Measurements from ENCODE around the gene PPP1R13L. TPM values are rescaled to one million over a fixed set of nuclear protein-coding genes. Genes with fewer than 3 reads are reported as not detected.

The PPP1R13L gene
- total and polyA plus RNA-seq, 2 of the 8 experiments (the other 6 are each of a cell fraction or from before 2014, with no cell fraction given) = 9.1 to 15.3 TPM

DNA sequence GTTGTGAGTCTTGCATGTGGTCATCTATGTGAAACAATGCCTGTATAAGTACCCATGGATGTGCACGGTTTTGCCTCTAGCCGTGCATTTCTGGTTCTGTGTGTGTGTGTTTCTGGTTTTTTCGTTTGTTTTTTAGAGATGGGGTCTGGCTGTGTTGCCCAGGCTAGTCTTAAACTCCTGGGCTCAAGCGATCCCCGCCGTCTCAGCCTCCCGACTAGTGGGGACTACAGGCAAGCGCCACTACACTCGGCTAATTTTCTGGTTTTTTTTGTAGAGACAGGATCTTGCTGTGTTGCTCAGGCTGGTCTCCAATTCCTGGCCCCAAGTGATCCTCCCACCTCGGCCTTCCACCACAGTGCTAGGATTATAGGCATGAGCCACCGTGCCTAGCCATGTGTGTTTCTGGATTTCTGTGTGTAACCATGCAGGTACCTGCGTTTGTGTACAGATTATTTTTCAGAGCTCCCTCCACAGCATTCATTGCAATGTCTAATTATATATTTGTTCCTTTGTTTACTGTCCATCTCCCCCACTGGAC, 47.0 kb upstream of the PPP1R13L start:
- Histone ChIP-seq H2AK5ac (ENCODE audit: low read depth, low read length) (peak overlapping the region; percentile 87; the same call in 1 of the 2 replicates), H3K23me2 (ENCODE audit: low read depth, low read length) (peaks cover 13% of the 10 kb centered on the region), H3K14ac (ENCODE audit: insufficient read length) (no peak overlapping the region), H2BK5ac (ENCODE audit: low read depth, low read length) (no peak overlapping the region), H3K56ac (replicated peaks; ENCODE audit: insufficient read length, low read depth, low read length) (no peak overlapping the region), H2AFZ (ENCODE audit: low read length) (no peak overlapping the region), H3K9me3 (ENCODE audit: insufficient read depth in 2 of 2, low read depth in 1 of 2, low read length in 1 of 2) (no peaks in the 10 kb centered on the region), H3K4me2 (ENCODE audit: insufficient read depth in 1 of 2, low read depth in 2 of 2, low read length in 2 of 2) (peak overlapping the region in 1 of 2 experiments; percentile 70; a peak in 1 of 4 replicates), H3K79me1 (ENCODE audit: low read depth, low read length) (no peaks in the 10 kb centered on the region), H3K79me2 (ENCODE audit: control insufficient read depth in 1 of 2, insufficient read depth in 2 of 2, low read length in 2 of 2) (no peaks in the 10 kb centered on the region), H3K23ac (ENCODE audit: insufficient read length) (no peak overlapping the region), H3K27me3 (replicated peaks in 1 of 4; ENCODE audit: control insufficient read depth in 3 of 4, extremely low read depth in 1 of 4, insufficient read depth in 3 of 4, low read length in 3 of 4) (peaks cover 0 to 19% (median 14%) of the 10 kb centered on the region in 4 experiments; a peak in 6 of 7 replicates), H4K20me1 (replicated peaks in 1 of 2; ENCODE audit: control insufficient read depth in 1 of 2, insufficient read depth in 2 of 2, low read length in 2 of 2) (no peaks in the 10 kb centered on the region), H2BK15ac (ENCODE audit: low read length) (no peak overlapping the region), H4K8ac (ENCODE audit: extremely low read depth, insufficient read depth, low read length) (no peak overlapping the region), H2BK120ac (replicated peaks; ENCODE audit: low read depth, low read length) (no peak overlapping the region), H4K5ac (ENCODE audit: insufficient read length, low read depth, low read length) (no peak overlapping the region), H2BK20ac (ENCODE audit: low read length) (no peak overlapping the region), H3K9ac (replicated peaks in 1 of 4; ENCODE audit: extremely low read depth in 1 of 4, low read depth in 3 of 4, low read length in 3 of 4) (no peak overlapping the region), H3K36me3 (ENCODE audit: control insufficient read depth in 2 of 4, insufficient read depth in 4 of 4, low read length in 3 of 4) (no peaks in the 10 kb centered on the region), H2BK12ac (ENCODE audit: low read depth, low read length) (peak overlapping the region; percentile 80; the same call in 1 of the 2 replicates), H3K4ac (replicated peaks; ENCODE audit: insufficient read length, low read depth, low read length) (no peak overlapping the region), H3K4me3 (ENCODE audit: extremely low read depth in 1 of 4, insufficient read depth in 2 of 4, low read depth in 3 of 4, low read length in 4 of 4) (no peak overlapping the region), H3K18ac (ENCODE audit: extremely low read depth, low read length) (no peak overlapping the region), H3K4me1 (replicated peaks in 1 of 4; ENCODE audit: control insufficient read depth in 3 of 4, insufficient read depth in 4 of 4, low read length in 3 of 4) (peaks cover 0 to 15% (median 9%) of the 10 kb centered on the region in 4 experiments; a peak in 5 of 7 replicates), H3K27ac (ENCODE audit: low read depth, low read length) (no peak overlapping the region), H4K91ac (replicated peaks; ENCODE audit: insufficient read length, low read length) (no peak overlapping the region)
- WGBS, 2 experiments (ENCODE audit: extremely low coverage in 1 of 2, insufficient coverage in 1 of 2, insufficient read length in 1 of 2, insufficient replicate concordance in 2 of 2, low coverage in 1 of 2, low lambda C conversion rate in 2 of 2, missing lambda C conversion rate in 1 of 2) = 91% methylated on average over 12 of the region's 12 CpGs; no CpG with 5 or more reads in 1 of the 2 experiments
- DNase-seq (ENCODE audit: low read depth in 1 of 2, low spot score in 2 of 2) (no peak), FAIRE-seq (no peak)
- TF ChIP-seq KDM1A (IDR thresholded peaks at IDR 0.05; ENCODE audit: borderline replicate concordance, low read length) = 0 out of 2 replicates have a peak, but pooled peaks have one; percentile 26
- TF ChIP-seq ZNF274 (IDR thresholded peaks at IDR 0.05; ENCODE audit: borderline replicate concordance, extremely low read depth, low read length) = no peak
- CTCF ChIA-PET (ENCODE audit: partially characterized antibody) = interaction anchor here (0.9 to 3.6 kb wide), 10 partner anchors 11 to 53 kb away, joined by 3 to 24 read pairs (median 5); no protein-coding TSS in a partner anchor
- POLR2A ChIA-PET (ENCODE audit: partially characterized antibody) = interaction anchor here (0.9 to 4.0 kb wide), 9 partner anchors 9 to 76 kb away, joined by 3 to 31 read pairs (median 4); partner anchors contain the start of genes FOSB and PPM1N
